H1 (cell line): ENCODE data around the gene MIPOL1. TPM values are rescaled to one million over a fixed set of nuclear protein-coding genes. Genes with fewer than 3 reads are reported as not detected.

Experiments
- CTCF ChIA-PET: fragments of 300-600 bp; sonication (Branson Sonifier 250); formaldehyde crosslinking; loops from one replicate; lab custom pipeline; 2021; ENCODE audit not compliant: partially characterized antibody; lab: Charles Lee
- POLR2A ChIA-PET: fragments of 300-600 bp; sonication (Branson Sonifier 250); formaldehyde crosslinking; loops from one replicate; lab custom pipeline; 2021; ENCODE audit warnings: inconsistent platforms; ENCODE audit not compliant: partially characterized antibody; lab: Charles Lee
- DNase-seq, 2 experiments: peaks; one replicate each; pipeline versions ENCODE4 v3.0.0 to v3.0.0-alpha.2; 2010 to 2022; ENCODE audit warnings: low spot score in 2 of 2, low read depth in 1 of 2, mixed read lengths in 1 of 2
- FAIRE-seq: peaks from 2 replicates; lab custom pipeline; 2011; peaks lifted over from hg19 to GRCh38; lab: Jason Lieb, UNC
- H2AFZ ChIP-seq: 2 replicates; pipeline ENCODE4 v1.8.1; 2012; ENCODE audit warnings: low read length, inconsistent platforms
- H2AK5ac ChIP-seq: 2 replicates; pipeline ENCODE4 v1.6.1; 2013; ENCODE audit warnings: low read depth, low read length
- H2BK120ac ChIP-seq: replicated peaks from 2 replicates; pipeline ENCODE3; 2013; ENCODE audit warnings: low read depth, low read length, inconsistent platforms
- H2BK12ac ChIP-seq: 2 replicates; pipeline ENCODE4 v1.6.1; 2013; ENCODE audit warnings: low read depth, low read length
- H2BK15ac ChIP-seq: 2 replicates; pipeline ENCODE4 v1.6.1; 2013; ENCODE audit warnings: low read length
- H2BK20ac ChIP-seq: 2 replicates; pipeline ENCODE4 v1.6.1; 2013; ENCODE audit warnings: low read length
- H2BK5ac ChIP-seq: 2 replicates; pipeline ENCODE4 v1.6.1; 2013; ENCODE audit warnings: low read depth, low read length
- H3K14ac ChIP-seq: 2 replicates; pipeline ENCODE4 v1.6.1; 2013; ENCODE audit warnings: inconsistent platforms; ENCODE audit not compliant: insufficient read length
- H3K18ac ChIP-seq: 2 replicates; pipeline ENCODE4 v1.6.1; 2013; ENCODE audit warnings: low read length; ENCODE audit errors: extremely low read depth
- H3K23ac ChIP-seq: 2 replicates; pipeline ENCODE4 v1.6.1; 2013; ENCODE audit warnings: inconsistent platforms; ENCODE audit not compliant: insufficient read length
- H3K23me2 ChIP-seq: 2 replicates; pipeline ENCODE4 v1.6.1; 2013; ENCODE audit warnings: low read depth, low read length
- H3K27ac ChIP-seq: 2 replicates; pipeline ENCODE4 v1.6.1; 2011; ENCODE audit warnings: low read depth, low read length, inconsistent platforms
- H3K27me3 ChIP-seq, 4 experiments: replicated peaks in 1 of 4; 1 replicate in 1 of 4; 2 replicates in 3 of 4; pipeline versions ENCODE4 v1.6.1 to v1.8.1; 2011 to 2013; ENCODE audit warnings: low read length in 3 of 4, mild to moderate bottlenecking in 3 of 4, inconsistent platforms in 2 of 4, mixed read lengths in 2 of 4, moderate library complexity in 1 of 4; ENCODE audit not compliant: control insufficient read depth in 3 of 4, insufficient read depth in 3 of 4; ENCODE audit errors: extremely low read depth in 1 of 4
- H3K36me3 ChIP-seq, 4 experiments: 2 replicates each; pipeline versions ENCODE4 v1.6.1 to v1.8.1; 2011 to 2013; ENCODE audit warnings: mild to moderate bottlenecking in 4 of 4, low read length in 3 of 4, moderate library complexity in 2 of 4, control low read depth in 1 of 4, inconsistent platforms in 1 of 4; ENCODE audit not compliant: insufficient read depth in 4 of 4, control insufficient read depth in 2 of 4
- H3K4ac ChIP-seq: replicated peaks from 2 replicates; pipeline ENCODE3; 2013; ENCODE audit warnings: low read length, low read depth, mixed read lengths, inconsistent platforms; ENCODE audit not compliant: insufficient read length
- H3K4me1 ChIP-seq, 4 experiments: replicated peaks in 1 of 4; 1 replicate in 1 of 4; 2 replicates in 3 of 4; pipeline versions ENCODE4 v1.6.1 to v1.8.1; 2011 to 2013; ENCODE audit warnings: low read length in 3 of 4, inconsistent platforms in 2 of 4, mixed read lengths in 1 of 4; ENCODE audit not compliant: insufficient read depth in 4 of 4, control insufficient read depth in 3 of 4
- H3K4me2 ChIP-seq, 2 experiments: 2 replicates each; pipeline versions ENCODE4 v1.6.1 to v1.8.1; 2011 to 2013; ENCODE audit warnings: low read depth in 2 of 2, low read length in 2 of 2, control low read depth in 1 of 2, inconsistent platforms in 1 of 2, mild to moderate bottlenecking in 1 of 2; ENCODE audit not compliant: insufficient read depth in 1 of 2
- H3K4me3 ChIP-seq, 4 experiments: fragments of 200-600, 300-600 bp in 1 of 4; sonication (generic), shearing (Covaris generic), sonication (Bioruptor Twin) in 1 of 4; 2 replicates each; pipeline versions ENCODE4 v1.5.1 to v1.8.1; 2011 to 2016; ENCODE audit warnings: low read length in 4 of 4, low read depth in 3 of 4, control low read depth in 2 of 4, inconsistent platforms in 2 of 4, mild to moderate bottlenecking in 2 of 4, mixed read lengths in 1 of 4, moderate library complexity in 1 of 4; ENCODE audit not compliant: insufficient read depth in 2 of 4; ENCODE audit errors: extremely low read depth in 1 of 4
- H3K56ac ChIP-seq: replicated peaks from 2 replicates; pipeline ENCODE3; 2013; ENCODE audit warnings: low read depth, mild to moderate bottlenecking, mixed read lengths, low read length, inconsistent platforms; ENCODE audit not compliant: insufficient read length
- H3K79me1 ChIP-seq: 2 replicates; pipeline ENCODE4 v1.6.1; 2013; ENCODE audit warnings: low read depth, low read length, control low read depth
- H3K79me2 ChIP-seq, 2 experiments: 2 replicates each; pipeline versions ENCODE4 v1.6.1 to v1.8.1; 2012 to 2013; ENCODE audit warnings: low read length in 2 of 2, mild to moderate bottlenecking in 2 of 2, inconsistent platforms in 1 of 2; ENCODE audit not compliant: insufficient read depth in 2 of 2, control insufficient read depth in 1 of 2
- H3K9ac ChIP-seq, 4 experiments: replicated peaks in 1 of 4; 1 replicate in 1 of 4; 2 replicates in 3 of 4; pipeline versions ENCODE4 v1.6.1 to v1.8.1; 2011 to 2013; ENCODE audit warnings: low read depth in 3 of 4, low read length in 3 of 4, control low read depth in 2 of 4, mild to moderate bottlenecking in 2 of 4, moderate library complexity in 2 of 4, inconsistent platforms in 1 of 4; ENCODE audit errors: extremely low read depth in 1 of 4
- H3K9me3 ChIP-seq, 2 experiments: 2 replicates each; pipeline versions ENCODE4 v1.6.1 to v1.8.1; 2012 to 2013; ENCODE audit warnings: mild to moderate bottlenecking in 2 of 2, moderate library complexity in 2 of 2, control low read depth in 1 of 2, inconsistent platforms in 1 of 2, low read depth in 1 of 2, low read length in 1 of 2, mixed read lengths in 1 of 2; ENCODE audit not compliant: insufficient read depth in 2 of 2
- H4K20me1 ChIP-seq, 2 experiments: replicated peaks in 1 of 2; 2 replicates each; pipeline versions ENCODE3 to v1.8.1; 2011 to 2013; ENCODE audit warnings: inconsistent platforms in 2 of 2, low read length in 2 of 2, mild to moderate bottlenecking in 1 of 2; ENCODE audit not compliant: insufficient read depth in 2 of 2, control insufficient read depth in 1 of 2
- H4K5ac ChIP-seq: 2 replicates; pipeline ENCODE4 v1.6.1; 2013; ENCODE audit warnings: low read length, low read depth, mixed read lengths, inconsistent platforms; ENCODE audit not compliant: insufficient read length
- H4K8ac ChIP-seq: 2 replicates; pipeline ENCODE4 v1.8.0; 2013; ENCODE audit warnings: mild to moderate bottlenecking, moderate library complexity, low read length, inconsistent platforms; ENCODE audit not compliant: insufficient read depth; ENCODE audit errors: extremely low read depth
- H4K91ac ChIP-seq: replicated peaks from 2 replicates; pipeline ENCODE3; 2013; ENCODE audit warnings: low read length, mixed read lengths, inconsistent platforms; ENCODE audit not compliant: insufficient read length
- CHD1 ChIP-seq: IDR thresholded peaks from 2 replicates; pipeline ENCODE4 v1.6.1; 2012; ENCODE audit warnings: low read depth, low read length, improper control_type of control experiment
- EZH2 ChIP-seq: fragments of 200-600 bp; sonication (generic); IDR thresholded peaks from 2 replicates; pipeline ENCODE4 v1.7.1; 2012; ENCODE audit warnings: low read depth, mild to moderate bottlenecking, moderate library complexity, low read length, inconsistent platforms; ENCODE audit not compliant: severe bottlenecking
- KDM4A ChIP-seq: IDR thresholded peaks from one replicate; pipeline ENCODE4 v1.7.1; 2012; ENCODE audit warnings: low read depth, mild to moderate bottlenecking, moderate library complexity, low read length, inconsistent platforms; ENCODE audit not compliant: severe bottlenecking
- SP1 ChIP-seq: IDR thresholded peaks from 2 replicates; pipeline ENCODE4 v1.6.1; 2011; ENCODE audit warnings: low read depth, low read length
- YY1 ChIP-seq: IDR thresholded peaks from 2 replicates; pipeline ENCODE4 v1.6.1; 2011; ENCODE audit warnings: low read depth, mild to moderate bottlenecking, low read length
- WGBS, 2 experiments: shearing (Covaris generic) in 1 of 2; methylation state at CpG; one replicate each; pipeline versions ENCODE4 v1.1.6 to v1.1.7; 2013 to 2015; ENCODE audit warnings: low lambda C conversion rate in 2 of 2, mixed read lengths in 2 of 2, inconsistent platforms in 1 of 2, low coverage in 1 of 2, missing lambda C conversion rate in 1 of 2; ENCODE audit not compliant: insufficient replicate concordance in 2 of 2, insufficient coverage in 1 of 2, insufficient read length in 1 of 2; ENCODE audit errors: extremely low coverage in 1 of 2, missing lambda C conversion rate in 1 of 2; 5-methylcytosine and 5-hydroxymethylcytosine counted together
- polyA plus RNA-seq, 7 experiments: library from polyadenylated mRNA; depleted of rRNA in 3 of 7; stranded (reverse) in 5 of 7; unstranded in 2 of 7; fragments of >200 nt in 5 of 7; fragments of 200-250 nt in 2 of 7; gene quantifications; 1 replicate in 5 of 7; 2 replicates in 1 of 7; 4 replicates in 1 of 7; pipeline versions ENCODE4 v1.2.1 to v1.2.3, GENCODE V29; 2011 to 2013; ENCODE audit warnings: missing spikeins in 2 of 7, mixed read lengths in 2 of 7
- total RNA-seq: library from RNA; stranded (reverse); fragmentation: NEBNext Ultra II Directional; extraction: Animal tissue kit (Norgen Biotek cat#: 25700); gene quantifications from 2 replicates; pipeline ENCODE4 v1.2.1, GENCODE V29; 2021
- TF ChIP-seq, protein P1 (sequence below): IDR thresholded peaks from 2 replicates; pipeline ENCODE4 v1.6.1; 2012; ENCODE audit warnings: inconsistent platforms

The MIPOL1 gene
- total and polyA plus RNA-seq, 2 of the 8 experiments (the other 6 are each of a cell fraction or from before 2014, with no cell fraction given): 2.8 to 23.9 TPM

DNA sequence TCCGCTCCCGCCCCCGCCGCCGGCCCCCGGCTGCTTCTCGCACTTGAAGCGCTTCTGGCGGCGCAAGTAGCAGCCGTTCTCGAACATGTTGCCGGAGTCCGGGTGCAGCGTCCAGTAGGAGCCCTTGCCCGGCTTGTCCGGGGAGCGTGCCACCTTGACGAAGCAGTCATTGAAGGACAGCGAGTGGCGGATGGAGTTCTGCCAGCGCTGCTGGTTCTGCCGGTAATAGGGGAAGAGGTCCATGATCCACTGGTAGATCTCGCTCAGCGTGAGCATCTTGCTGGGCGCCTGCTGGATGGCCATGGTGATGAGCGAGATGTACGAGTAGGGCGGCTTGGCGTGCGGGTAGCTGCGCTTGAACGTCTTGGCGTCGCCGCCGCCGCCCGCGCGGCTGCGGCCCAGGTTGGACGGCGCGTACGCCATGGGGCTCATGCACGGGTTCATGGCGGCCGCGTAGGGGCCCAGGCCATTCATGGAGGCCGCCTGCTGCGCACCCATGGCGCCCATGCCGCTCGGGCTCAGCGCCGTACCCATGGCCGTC, 394.3 kb downstream of the MIPOL1 start:
- Histone ChIP-seq H2BK120ac (no peak overlapping the region), H3K18ac (no peak overlapping the region), H2BK12ac (no peak overlapping the region), H3K4me2 (peak overlapping the region; percentile 72 to 76), H3K79me1 (no peaks in the 10 kb centered on the region), H3K4me3 (peak overlapping the region; percentile 7 to 50 (median 14); a peak in 7 of 8 replicates), H2AK5ac (no peak overlapping the region), H3K27ac (no peak overlapping the region), H3K9me3 (no peaks in the 10 kb centered on the region), H3K4ac (no peak overlapping the region), H2AFZ (no peak overlapping the region)
- peak in 1 of 2 experiments; percentile 82 for DNase-seq
- 3% methylated on average over 50 of the region's 58 CpGs; no CpG with 5 or more reads in 1 of the 2 experiments for WGBS, 2 experiments
- TF ChIP-seq YY1 (peak; percentile 34; the same call in 1 of the 2 replicates), EZH2 (peak; percentile 88), SP1 (no peak), KDM4A (peak; percentile 41), CHD1 (no peak)
- TF ChIP-seq, protein P1, sequence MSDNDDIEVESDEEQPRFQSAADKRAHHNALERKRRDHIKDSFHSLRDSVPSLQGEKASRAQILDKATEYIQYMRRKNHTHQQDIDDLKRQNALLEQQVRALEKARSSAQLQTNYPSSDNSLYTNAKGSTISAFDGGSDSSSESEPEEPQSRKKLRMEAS: peak; percentile 38
- TF ChIP-seq, all 59 proteins: peak for 4
- no peak overlapping the region for H3K9ac ChIP-seq
- H3K36me3 ChIP-seq: no peaks in the 10 kb centered on the region
- H2BK15ac ChIP-seq: no peak overlapping the region
- peaks cover 0 to 25% (median 5%) of the 10 kb centered on the region in 4 experiments; a peak in 6 of 7 replicates for H3K4me1 ChIP-seq
- H2BK5ac ChIP-seq: no peak overlapping the region
- no peak overlapping the region for H3K14ac ChIP-seq
- H4K91ac ChIP-seq: no peak overlapping the region
- peak overlapping the region; percentile 20 for H4K8ac ChIP-seq
- no peaks in the 10 kb centered on the region for H3K79me2 ChIP-seq
- H3K23me2 ChIP-seq: peaks cover 7% of the 10 kb centered on the region; the same call in 1 of the 2 replicates
- H3K56ac ChIP-seq: no peak overlapping the region
- H4K5ac ChIP-seq: no peak overlapping the region
- FAIRE-seq: no peak
- H3K27me3 ChIP-seq: peaks cover 63 to 99% (median 82%) of the 10 kb centered on the region in 4 experiments
- ChIA-PET POLR2A (interaction anchor here (1.0 kb wide), 1 partner anchor 8 kb away, joined by 5 read pairs; no protein-coding TSS in a partner anchor), CTCF (interaction anchor here (0.7 to 1.9 kb wide), 23 partner anchors 9 to 1067 kb away, joined by 3 to 14 read pairs (median 4); no protein-coding TSS in a partner anchor)
- no peak overlapping the region for H2BK20ac ChIP-seq
- H3K23ac ChIP-seq: no peak overlapping the region
- peaks cover 12 to 18% of the 10 kb centered on the region in 2 experiments for H4K20me1 ChIP-seq
